ENCODE data around the gene OCRL.
A peak's percentile ranks its signal among the peaks of the same experiment; 100 is the strongest.
"Not testable (repeated sequence)": the region's sequence is repeated elsewhere in the genome, so short reads cannot be mapped to it uniquely, and the experiment has no call there.

Gene OCRL

DNA sequence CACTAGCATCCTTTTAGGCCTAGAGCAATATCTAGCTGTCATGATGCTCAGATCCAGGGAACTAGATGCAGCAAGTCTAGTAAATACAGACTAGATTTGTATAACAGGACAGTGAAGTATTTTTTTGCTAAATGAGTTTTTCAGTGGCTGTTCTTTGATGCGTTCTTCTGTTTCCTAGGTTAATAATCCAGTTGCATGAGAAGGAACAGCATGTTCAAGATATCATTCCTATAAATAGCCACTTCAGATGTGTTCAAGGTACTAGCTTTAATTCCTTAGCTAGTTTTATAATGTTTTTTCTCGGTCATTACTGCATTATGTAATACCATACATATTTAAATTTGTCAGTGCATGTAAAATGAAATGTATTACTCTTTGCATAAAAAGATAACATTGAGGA lies 4.7 kb downstream of the OCRL start:
- H3K4me1 Mint-ChIP-seq, result peaks cover 24% of the 10 kb centered on the region
- no peak overlapping the region for H3K4me3 Mint-ChIP-seq
- H3K36me3 Mint-ChIP-seq (ENCODE audit: low read depth), result peaks cover 46% of the 10 kb centered on the region
- H3K27ac Mint-ChIP-seq, result no peak overlapping the region
- TF ChIP-seq, protein P1, sequence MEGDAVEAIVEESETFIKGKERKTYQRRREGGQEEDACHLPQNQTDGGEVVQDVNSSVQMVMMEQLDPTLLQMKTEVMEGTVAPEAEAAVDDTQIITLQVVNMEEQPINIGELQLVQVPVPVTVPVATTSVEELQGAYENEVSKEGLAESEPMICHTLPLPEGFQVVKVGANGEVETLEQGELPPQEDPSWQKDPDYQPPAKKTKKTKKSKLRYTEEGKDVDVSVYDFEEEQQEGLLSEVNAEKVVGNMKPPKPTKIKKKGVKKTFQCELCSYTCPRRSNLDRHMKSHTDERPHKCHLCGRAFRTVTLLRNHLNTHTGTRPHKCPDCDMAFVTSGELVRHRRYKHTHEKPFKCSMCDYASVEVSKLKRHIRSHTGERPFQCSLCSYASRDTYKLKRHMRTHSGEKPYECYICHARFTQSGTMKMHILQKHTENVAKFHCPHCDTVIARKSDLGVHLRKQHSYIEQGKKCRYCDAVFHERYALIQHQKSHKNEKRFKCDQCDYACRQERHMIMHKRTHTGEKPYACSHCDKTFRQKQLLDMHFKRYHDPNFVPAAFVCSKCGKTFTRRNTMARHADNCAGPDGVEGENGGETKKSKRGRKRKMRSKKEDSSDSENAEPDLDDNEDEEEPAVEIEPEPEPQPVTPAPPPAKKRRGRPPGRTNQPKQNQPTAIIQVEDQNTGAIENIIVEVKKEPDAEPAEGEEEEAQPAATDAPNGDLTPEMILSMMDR (IDR thresholded peaks at IDR 0.05; ENCODE audit: unreplicated experiment in 3 of 3), result no peak
- H3K9me3 Mint-ChIP-seq, result no peaks in the 10 kb centered on the region
- no peaks in the 10 kb centered on the region for H3K27me3 Mint-ChIP-seq (ENCODE audit: low read depth)

DNA sequence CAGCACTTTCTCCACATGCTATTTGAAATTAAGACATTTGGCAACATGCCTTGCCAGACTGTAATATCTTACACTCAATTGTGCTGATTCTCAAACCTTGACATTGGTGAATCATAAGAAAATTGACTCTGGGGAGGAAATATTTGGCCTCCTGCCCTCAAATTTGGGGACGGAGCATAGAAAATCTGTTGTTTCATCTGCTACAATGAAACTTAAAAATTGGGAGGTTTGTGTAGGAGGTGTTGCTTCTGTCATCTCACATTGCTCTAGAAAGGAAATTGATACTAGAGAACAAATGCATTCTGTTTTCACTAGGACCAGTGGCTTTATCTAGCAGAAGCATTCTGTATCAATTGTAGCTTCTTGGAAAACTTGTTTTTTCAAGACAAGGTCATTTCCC lies 5.3 kb downstream of the OCRL start:
- Mint-ChIP-seq H3K4me3 (no peak overlapping the region), H3K4me1 (peaks cover 21% of the 10 kb centered on the region), H3K27me3 (ENCODE audit: low read depth) (no peaks in the 10 kb centered on the region), H3K27ac (no peak overlapping the region), H3K36me3 (ENCODE audit: low read depth) (peaks cover 49% of the 10 kb centered on the region), H3K9me3 (no peaks in the 10 kb centered on the region)
- TF ChIP-seq, protein P1 (IDR thresholded peaks at IDR 0.05; ENCODE audit: unreplicated experiment in 3 of 3), result no peak

DNA sequence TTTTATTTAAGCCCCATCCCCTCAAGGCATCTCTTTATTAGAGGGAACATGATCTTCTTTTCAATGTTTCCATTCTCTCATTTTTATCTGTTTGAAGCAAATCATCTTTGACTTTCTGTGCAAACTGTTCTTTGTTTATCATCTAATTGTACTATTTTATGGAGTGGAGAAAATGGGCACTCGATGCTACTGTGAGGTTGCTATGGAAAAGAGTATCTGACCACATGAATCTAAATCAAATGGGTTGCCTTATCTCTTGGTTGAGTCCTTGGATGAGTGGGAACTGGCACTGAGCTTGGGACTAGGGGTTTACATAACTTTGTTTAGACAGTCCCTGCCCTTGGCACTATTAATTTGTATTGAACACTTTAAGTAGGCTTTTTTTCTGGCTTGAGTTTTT lies 9.1 kb downstream of the OCRL start:
- Mint-ChIP-seq H3K27ac (no peak overlapping the region), H3K36me3 (ENCODE audit: low read depth) (peaks cover 53% of the 10 kb centered on the region), H3K27me3 (ENCODE audit: low read depth) (no peaks in the 10 kb centered on the region), H3K9me3 (no peaks in the 10 kb centered on the region), H3K4me3 (no peak overlapping the region), H3K4me1 (peaks cover 5% of the 10 kb centered on the region)
- TF ChIP-seq, protein P1 (IDR thresholded peaks at IDR 0.05; ENCODE audit: unreplicated experiment in 3 of 3), result no peak

DNA sequence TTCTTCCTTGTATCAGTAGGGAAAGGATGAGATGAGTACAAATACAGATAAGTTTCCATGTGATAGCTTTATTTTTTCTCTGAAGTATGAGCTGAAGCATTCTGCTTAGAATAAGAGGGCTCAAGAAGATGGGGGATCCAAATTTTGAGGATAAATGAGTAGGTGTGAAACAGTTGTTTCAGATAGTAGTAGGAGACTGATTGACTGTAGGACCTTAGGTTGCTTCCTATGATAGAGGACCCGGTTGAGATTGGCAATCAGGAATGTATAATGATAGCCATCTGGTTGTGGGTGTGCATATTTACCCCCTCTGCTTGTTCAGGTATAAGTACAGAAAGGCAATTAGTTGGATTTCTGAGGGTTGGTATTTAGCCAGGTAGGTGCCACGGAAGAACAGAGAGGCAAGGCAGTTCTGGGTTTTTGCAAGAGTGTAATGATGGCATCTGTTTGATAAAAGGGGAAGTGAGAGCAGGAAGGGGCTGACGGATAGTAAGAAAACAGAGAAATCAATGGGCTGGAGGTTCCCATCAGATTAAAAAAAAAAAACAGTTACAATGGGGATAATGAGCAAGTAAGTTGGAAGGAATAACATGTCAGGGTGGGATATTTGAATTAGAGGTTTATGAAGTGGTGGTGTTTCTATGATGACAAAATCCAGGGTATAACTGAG lies 13.7 kb downstream of the OCRL start:
- Mint-ChIP-seq H3K4me3 (no peak overlapping the region), H3K36me3 (ENCODE audit: low read depth) (peaks cover 46% of the 10 kb centered on the region), H3K4me1 (no peaks in the 10 kb centered on the region), H3K9me3 (no peaks in the 10 kb centered on the region), H3K27me3 (ENCODE audit: low read depth) (no peaks in the 10 kb centered on the region), H3K27ac (no peak overlapping the region)
- TF ChIP-seq, protein P1 (IDR thresholded peaks at IDR 0.05; ENCODE audit: unreplicated experiment in 3 of 3), result no peak

DNA sequence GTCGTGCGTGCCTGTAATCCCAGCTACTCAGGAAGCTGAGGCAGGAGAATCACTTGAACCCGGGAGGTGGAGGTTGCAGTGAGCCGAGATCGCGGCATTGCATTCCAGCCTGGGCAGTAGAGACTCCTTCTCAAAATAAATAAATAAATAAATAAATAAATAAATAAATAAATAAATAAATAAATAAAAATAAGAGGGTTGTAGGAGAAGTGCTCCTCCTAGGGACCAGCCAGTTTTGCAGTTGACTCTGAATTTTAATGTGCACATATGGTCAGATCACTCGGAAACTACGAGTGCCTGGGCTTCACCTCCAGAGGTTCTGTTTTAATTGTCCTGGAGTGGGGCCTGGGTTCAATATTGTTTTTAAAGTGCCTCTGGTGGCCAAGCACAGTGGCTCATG lies 14.8 kb downstream of the OCRL start:
- not testable (repeated sequence) for H3K27ac Mint-ChIP-seq; H3K4me1 Mint-ChIP-seq; H3K4me3 Mint-ChIP-seq; H3K9me3 Mint-ChIP-seq; H3K27me3 Mint-ChIP-seq (ENCODE audit: low read depth)
- peaks cover 46% of the 10 kb centered on the region for H3K36me3 Mint-ChIP-seq (ENCODE audit: low read depth)

DNA sequence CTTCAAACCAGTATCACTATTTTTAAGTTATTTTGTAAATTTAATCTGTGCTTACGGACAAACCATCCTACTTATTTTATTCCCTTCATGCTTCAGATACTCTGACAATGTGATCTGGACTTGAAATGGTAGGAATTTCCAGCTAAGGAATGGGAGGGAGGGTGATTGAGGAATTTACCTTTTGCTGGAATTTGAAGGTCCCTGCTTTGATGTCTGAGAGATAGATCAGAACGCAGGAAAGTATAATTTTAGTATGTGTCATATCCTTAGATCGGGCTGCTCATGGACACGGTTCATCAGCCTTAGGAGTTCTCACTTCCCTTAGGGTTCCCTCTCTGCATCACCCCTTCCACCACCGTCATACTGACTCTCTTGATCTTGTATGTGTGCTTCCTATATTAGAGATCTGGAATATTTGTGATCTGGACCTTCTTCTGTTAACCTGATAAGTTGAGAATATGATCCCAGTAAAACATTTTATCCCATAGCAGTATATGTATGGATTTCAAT lies 16.8 kb downstream of the OCRL start:
- Mint-ChIP-seq H3K27ac (peak overlapping the region; percentile 37 to 82 (median 81)), H3K36me3 (ENCODE audit: low read depth) (peaks cover 60% of the 10 kb centered on the region), H3K4me3 (no peak overlapping the region), H3K27me3 (ENCODE audit: low read depth) (no peaks in the 10 kb centered on the region), H3K4me1 (peaks cover 16% of the 10 kb centered on the region), H3K9me3 (no peaks in the 10 kb centered on the region)
- TF ChIP-seq, protein P1 (IDR thresholded peaks at IDR 0.05; ENCODE audit: unreplicated experiment in 3 of 3), result no peak

Data from nephron (organoid).